Kidney (tissue), 14 donors: Measurements from ENCODE around the gene TMEM39B. TPM values are rescaled to one million over a fixed set of nuclear protein-coding genes. Genes with fewer than 3 reads are reported as not detected.
"Not testable (repeated sequence)": the region's sequence is repeated elsewhere in the genome, so short reads cannot be mapped to it uniquely, and the experiment has no call there.

Experiments
- DNase-seq, 5 donors: peaks; one replicate each; pipeline ENCODE4 v3.0.0-alpha.2; 2013 to 2020
- FAIRE-seq: peaks from 2 replicates; lab custom pipeline; 2012; peaks lifted over from hg19 to GRCh38; lab: Jason Lieb, UNC
- H3K27ac ChIP-seq, 2 donors: one replicate each; pipeline ENCODE4 v1.7.0; 2013; ENCODE audit warnings: low read depth in 2 of 2, low read length in 2 of 2, inconsistent platforms in 1 of 2
- H3K27me3 ChIP-seq: one replicate; pipeline ENCODE4 v1.7.1; 2013; ENCODE audit warnings: low read length, inconsistent platforms; ENCODE audit not compliant: control insufficient read depth, insufficient read depth
- H3K36me3 ChIP-seq, 3 donors: one replicate each; pipeline versions ENCODE4 v1.7.0 to v1.7.1; 2013; ENCODE audit warnings: low read length in 3 of 3, control low read depth in 1 of 3, inconsistent platforms in 1 of 3; ENCODE audit not compliant: insufficient read depth in 3 of 3, control insufficient read depth in 2 of 3
- H3K4me1 ChIP-seq, 3 donors: one replicate each; pipeline versions ENCODE4 v1.7.0 to v1.7.1; 2013; ENCODE audit warnings: low read length in 3 of 3, inconsistent platforms in 1 of 3, low read depth in 1 of 3; ENCODE audit not compliant: control insufficient read depth in 2 of 3, insufficient read depth in 2 of 3
- H3K4me3 ChIP-seq, 3 donors: one replicate each; pipeline versions ENCODE4 v1.7.0 to v1.8.1; 2013; ENCODE audit warnings: low read length in 3 of 3, control low read depth in 1 of 3, inconsistent platforms in 1 of 3
- H3K9ac ChIP-seq, 3 donors: one replicate each; pipeline versions ENCODE4 v1.7.0 to v1.7.1; 2013; ENCODE audit warnings: low read length in 3 of 3, control low read depth in 1 of 3, inconsistent platforms in 1 of 3
- H3K9me3 ChIP-seq, 3 donors: one replicate each; pipeline versions ENCODE4 v1.7.0 to v1.7.1; 2013; ENCODE audit warnings: low read length in 3 of 3, control low read depth in 1 of 3, inconsistent platforms in 1 of 3; ENCODE audit not compliant: control insufficient read depth in 2 of 3, insufficient read depth in 1 of 3
- CTCF ChIP-seq: IDR thresholded peaks from 3 replicates; pipeline ENCODE4 v1.5.1; 2012; ENCODE audit warnings: mild to moderate bottlenecking, moderate library complexity, borderline replicate concordance; ENCODE audit not compliant: insufficient read depth; ENCODE audit errors: extremely low read depth
- intact Hi-C: fragments of 100-400 bp; cut with DNase I; formaldehyde crosslinking; loops from one replicate; pipeline ENCODE4 v1.11.1; 2022
- polyA plus RNA-seq: library from polyadenylated mRNA; stranded (reverse); fragments of 350-450 nt; fragmentation: Illumina TruSeq; extraction: RNeasy Lipid Tissue Mini Kit (QIAGEN cat#74804); gene quantifications from one replicate; pipeline ENCODE4 v1.2.3, GENCODE V29; 2014; ENCODE audit warnings: low read depth, low replicate concordance; ENCODE audit not compliant: insufficient read depth
- total RNA-seq: library from RNA; stranded (reverse); fragmentation: NEBNext Ultra II Directional; extraction: Animal tissue kit (Norgen Biotek cat#: 25700); gene quantifications from one replicate; pipeline ENCODE4 v1.2.1, GENCODE V29; 2021
- donor health status: control.
- donor health status: control.
- donor health status: control.
- donor health status: control.
- donor health status: control.
- donor health status: DM: yes; HTN: yes; CAD: no.
- donor health status: Normal renal cell carcinoma (clear cell type).

The TMEM39B gene
- total and polyA plus RNA-seq, 2 donors from 2014 or later = 9.3 to 15.4 TPM

- Histone ChIP-seq H3K36me3 (peaks cover 0 to 2% (median 2%) of the 10 kb centered on the region in 3 donors), H3K27me3 (no peaks in the 10 kb centered on the region), H3K4me1 (peaks cover 0 to 3% (median 0%) of the 10 kb centered on the region in 3 donors), H3K4me3 (no peak overlapping the region), H3K27ac (no peak overlapping the region), H3K9me3 (no peaks in the 10 kb centered on the region), H3K9ac (no peak overlapping the region)
- FAIRE-seq (no peak), DNase-seq (no peak)
- intact Hi-C loops = no loop called here
- TF ChIP-seq CTCF = no peak
Measured at GRCh38 chr1:32128964-32129363, 56.2 kb downstream of the TMEM39B start.

GRCh38 chr1:32133950-32134280 is 61.2 kb downstream of the TMEM39B start:
- H3K27ac ChIP-seq = not testable (repeated sequence)

GRCh38 chr1:32137111-32137510 is 64.4 kb downstream of the TMEM39B start:
- no peak for TF ChIP-seq CTCF
- no peak overlapping the region for H3K4me3 ChIP-seq
- H3K27me3 ChIP-seq = no peaks in the 10 kb centered on the region
- no peak for FAIRE-seq
- intact Hi-C loops = no loop called here
- no peaks in the 10 kb centered on the region for H3K4me1 ChIP-seq
- no peak overlapping the region for H3K27ac ChIP-seq
- no peak overlapping the region for H3K9ac ChIP-seq
- no peaks in the 10 kb centered on the region for H3K36me3 ChIP-seq
- H3K9me3 ChIP-seq = no peaks in the 10 kb centered on the region
- DNase-seq = no peak

More at GRCh38 chr1:32133950-32134280, 61.2 kb downstream of the TMEM39B start:
- H3K27me3 ChIP-seq, intact Hi-C loops, DNase-seq, H3K4me1 ChIP-seq, H3K9me3 ChIP-seq, H3K9ac ChIP-seq, H3K4me3 ChIP-seq, H3K36me3 ChIP-seq, FAIRE-seq: not testable (repeated sequence)

- no peaks in the 10 kb centered on the region for H3K9me3 ChIP-seq
- no peaks in the 10 kb centered on the region for H3K27me3 ChIP-seq
- no peak overlapping the region for H3K27ac ChIP-seq
- H3K9ac ChIP-seq = no peak overlapping the region
- H3K4me1 ChIP-seq = peaks cover 0 to 3% (median 0%) of the 10 kb centered on the region in 3 donors
- TF ChIP-seq CTCF = no peak
- no peak for FAIRE-seq
- no peaks in the 10 kb centered on the region for H3K36me3 ChIP-seq
- H3K4me3 ChIP-seq = no peak overlapping the region
- intact Hi-C loops = no loop called here
- no peak for DNase-seq
Measured at GRCh38 chr1:32138965-32139364, 66.2 kb downstream of the TMEM39B start.
